Keratinocyte (primary cell): ENCODE measurements around the gene EVI5. TPM values are rescaled to one million over a fixed set of nuclear protein-coding genes. Genes with fewer than 3 reads are reported as not detected.

Experiments used
- DNase-seq: peaks from one replicate; pipeline ENCODE4 v3.0.0-alpha.2; 2011; ENCODE audit warnings: low read depth, missing footprints, low spot score
- FAIRE-seq: peaks from 2 replicates; lab custom pipeline; 2011; peaks lifted over from hg19 to GRCh38; lab: Jason Lieb, UNC
- H2AFZ ChIP-seq: 2 replicates; pipeline ENCODE4 v1.6.0; 2012; ENCODE audit warnings: low read length, control low read depth, inconsistent platforms; ENCODE audit not compliant: control insufficient read depth
- H3K27ac ChIP-seq: 2 replicates; pipeline ENCODE4 v1.5.1; 2011; ENCODE audit warnings: low read length; ENCODE audit not compliant: control insufficient read depth, insufficient read depth
- H3K27me3 ChIP-seq: 3 replicates; pipeline ENCODE4 v1.6.0; 2011; ENCODE audit warnings: low read length; ENCODE audit not compliant: control insufficient read depth, insufficient read depth; ENCODE audit errors: extremely low read depth
- H3K36me3 ChIP-seq, 2 experiments: 2 replicates in 1 of 2; 3 replicates in 1 of 2; pipeline ENCODE4 v1.5.1; 2011; ENCODE audit warnings: low read length in 2 of 2, mild to moderate bottlenecking in 1 of 2; ENCODE audit not compliant: control insufficient read depth in 2 of 2, insufficient read depth in 2 of 2; ENCODE audit errors: extremely low read depth in 1 of 2
- H3K4me1 ChIP-seq: 3 replicates; pipeline ENCODE4 v1.5.1; 2011; ENCODE audit warnings: low read length; ENCODE audit not compliant: control insufficient read depth, insufficient read depth; ENCODE audit errors: extremely low read depth
- H3K4me2 ChIP-seq: 3 replicates; pipeline ENCODE4 v1.6.0; 2011; ENCODE audit warnings: low read depth, low read length; ENCODE audit not compliant: control insufficient read depth, insufficient read depth; ENCODE audit errors: extremely low read depth
- H3K4me3 ChIP-seq, 3 experiments: fragments of 200-600 bp in 1 of 3; sonication (generic) in 1 of 3; 2 replicates in 2 of 3; 3 replicates in 1 of 3; pipeline ENCODE4 v1.5.1; 2011 to 2016; ENCODE audit warnings: low read length in 3 of 3, mild to moderate bottlenecking in 3 of 3, control low read depth in 2 of 3, inconsistent platforms in 1 of 3, low read depth in 1 of 3, mixed read lengths in 1 of 3, mixed run types in 1 of 3, moderate library complexity in 1 of 3; ENCODE audit not compliant: control insufficient read depth in 2 of 3, insufficient read depth in 2 of 3; ENCODE audit errors: extremely low read depth in 1 of 3
- H3K79me2 ChIP-seq: 2 replicates; pipeline ENCODE4 v1.6.0; 2012; ENCODE audit warnings: low read length; ENCODE audit not compliant: control insufficient read depth, insufficient read depth
- H3K9ac ChIP-seq: 3 replicates; pipeline ENCODE4 v1.6.0; 2011; ENCODE audit warnings: low read length; ENCODE audit not compliant: control insufficient read depth, insufficient read depth; ENCODE audit errors: extremely low read depth
- H3K9me1 ChIP-seq: 3 replicates; pipeline ENCODE4 v1.6.0; 2011; ENCODE audit warnings: low read length; ENCODE audit not compliant: control insufficient read depth, insufficient read depth; ENCODE audit errors: extremely low read depth
- H3K9me3 ChIP-seq: 2 replicates; pipeline ENCODE4 v1.5.1; 2012; ENCODE audit warnings: low read depth, low read length; ENCODE audit not compliant: control insufficient read depth
- H4K20me1 ChIP-seq: 3 replicates; pipeline ENCODE4 v1.6.0; 2011; ENCODE audit warnings: low read length; ENCODE audit not compliant: control insufficient read depth, insufficient read depth; ENCODE audit errors: extremely low read depth
- EZH2 ChIP-seq: IDR thresholded peaks from one replicate; pipeline ENCODE4 v1.6.1; 2012; ENCODE audit warnings: inconsistent platforms, mild to moderate bottlenecking, low read length, moderate library complexity
- dilution Hi-C: fragments of 300-500 bp; cut with MboI; formaldehyde crosslinking; loops from one replicate; pipeline ENCODE4 v1.7.0; 2020; ENCODE audit warnings: low sequenced_read_pairs; ENCODE audit not compliant: extremely low pct_ligation_motif_present
- polyA plus RNA-seq, 5 experiments: library from polyadenylated mRNA; depleted of rRNA in 3 of 5; stranded (reverse) in 3 of 5; stranded (forward) in 1 of 5; unstranded in 1 of 5; fragments of >200 nt; gene quantifications; 1 replicate in 1 of 5; 2 replicates in 3 of 5; 3 replicates in 1 of 5; pipeline versions ENCODE4 v1.2.1 to v1.2.3, GENCODE V29; 2011 to 2012; ENCODE audit warnings: missing spikeins in 2 of 5, low read depth in 1 of 5, low replicate concordance in 1 of 5
- TF ChIP-seq, protein P1 (sequence below), 3 experiments: IDR thresholded peaks in 1 of 3; conservative IDR thresholded peaks in 1 of 3; optimal IDR thresholded peaks in 1 of 3; 2 replicates in 2 of 3; 3 replicates in 1 of 3; pipeline versions ENCODE3 to v1.5.1; 2011; ENCODE audit warnings: low read length in 3 of 3, mild to moderate bottlenecking in 3 of 3, moderate library complexity in 2 of 3, control low read depth in 1 of 3, inconsistent platforms in 1 of 3; ENCODE audit not compliant: insufficient read depth in 2 of 3; ENCODE audit errors: extremely low read depth in 1 of 3

EVI5 gene
- polyA plus RNA-seq, 1 donor (not counting 4 experiments of a cell fraction or from before 2014, with no cell fraction given) = 23.2 TPM

DNA sequence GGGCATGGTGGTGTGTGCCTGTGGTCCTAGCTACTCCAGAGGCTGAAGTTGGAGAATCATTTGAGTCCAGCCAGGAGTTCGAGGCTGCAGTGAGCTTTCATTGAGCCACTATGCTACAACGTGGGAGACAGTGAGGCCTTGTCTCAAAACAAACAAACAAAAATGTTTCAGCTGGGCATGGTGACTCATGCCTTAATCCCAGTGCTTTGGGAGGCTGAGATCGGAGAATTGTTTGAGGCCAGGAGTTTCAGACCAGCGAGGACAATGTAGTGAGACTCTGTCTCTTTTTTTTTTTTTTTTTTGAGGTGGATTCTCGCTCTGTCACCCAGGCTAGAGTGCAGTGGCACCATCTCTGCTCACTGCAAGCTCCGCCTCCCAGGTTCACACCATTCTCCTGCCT lies 41.9 kb upstream of the EVI5 start:
- no peak overlapping the region for H3K9ac ChIP-seq
- no peaks in the 10 kb centered on the region for H4K20me1 ChIP-seq
- FAIRE-seq (no peak), DNase-seq (no peak)
- no peaks in the 10 kb centered on the region for H3K9me1 ChIP-seq
- H3K27me3 ChIP-seq = no peaks in the 10 kb centered on the region
- H2AFZ ChIP-seq = no peak overlapping the region
- H3K4me1 ChIP-seq = peaks cover 2% of the 10 kb centered on the region
- dilution Hi-C loops = no loop called here
- H3K4me2 ChIP-seq = no peak overlapping the region
- H3K4me3 ChIP-seq = no peak overlapping the region
- H3K79me2 ChIP-seq = no peaks in the 10 kb centered on the region
- TF ChIP-seq, protein P1, sequence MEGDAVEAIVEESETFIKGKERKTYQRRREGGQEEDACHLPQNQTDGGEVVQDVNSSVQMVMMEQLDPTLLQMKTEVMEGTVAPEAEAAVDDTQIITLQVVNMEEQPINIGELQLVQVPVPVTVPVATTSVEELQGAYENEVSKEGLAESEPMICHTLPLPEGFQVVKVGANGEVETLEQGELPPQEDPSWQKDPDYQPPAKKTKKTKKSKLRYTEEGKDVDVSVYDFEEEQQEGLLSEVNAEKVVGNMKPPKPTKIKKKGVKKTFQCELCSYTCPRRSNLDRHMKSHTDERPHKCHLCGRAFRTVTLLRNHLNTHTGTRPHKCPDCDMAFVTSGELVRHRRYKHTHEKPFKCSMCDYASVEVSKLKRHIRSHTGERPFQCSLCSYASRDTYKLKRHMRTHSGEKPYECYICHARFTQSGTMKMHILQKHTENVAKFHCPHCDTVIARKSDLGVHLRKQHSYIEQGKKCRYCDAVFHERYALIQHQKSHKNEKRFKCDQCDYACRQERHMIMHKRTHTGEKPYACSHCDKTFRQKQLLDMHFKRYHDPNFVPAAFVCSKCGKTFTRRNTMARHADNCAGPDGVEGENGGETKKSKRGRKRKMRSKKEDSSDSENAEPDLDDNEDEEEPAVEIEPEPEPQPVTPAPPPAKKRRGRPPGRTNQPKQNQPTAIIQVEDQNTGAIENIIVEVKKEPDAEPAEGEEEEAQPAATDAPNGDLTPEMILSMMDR (optimal IDR thresholded peaks at IDR 0.05 in 1 of 3, IDR thresholded peaks at IDR 0.05 in 1 of 3, conservative IDR thresholded peaks at IDR 0.05 in 1 of 3; ENCODE audit: extremely low read depth in 1 of 3, insufficient read depth in 2 of 3, low read length in 3 of 3) = no peak
- no peak for TF ChIP-seq EZH2
- no peak overlapping the region for H3K27ac ChIP-seq
- no peaks in the 10 kb centered on the region for H3K9me3 ChIP-seq
- H3K36me3 ChIP-seq = no peaks in the 10 kb centered on the region

DNA sequence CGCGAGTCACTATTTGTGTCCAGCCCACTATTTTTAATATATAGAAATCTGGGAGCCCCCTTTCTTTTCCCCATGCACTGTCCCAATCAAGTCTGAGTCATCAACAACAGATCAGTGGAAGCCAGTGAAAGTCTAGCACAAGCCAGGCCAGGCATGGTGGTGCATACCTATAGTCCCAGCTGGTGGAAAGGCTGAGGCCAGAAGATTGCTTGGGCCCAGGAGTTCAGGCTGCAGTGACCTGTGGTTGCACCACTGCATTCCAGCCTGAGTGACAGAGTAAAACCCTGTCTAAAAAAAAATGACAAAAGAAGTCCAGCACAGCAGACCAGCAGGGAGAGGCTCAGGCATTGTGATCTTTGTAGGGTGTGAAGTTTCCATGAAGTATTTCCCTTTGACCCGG lies 38.0 kb upstream of the EVI5 start:
- DNase-seq = no peak
- Histone ChIP-seq H3K4me3 (no peak overlapping the region), H3K9me1 (no peaks in the 10 kb centered on the region), H3K4me1 (no peaks in the 10 kb centered on the region), H3K9ac (no peak overlapping the region), H3K4me2 (no peak overlapping the region), H4K20me1 (no peaks in the 10 kb centered on the region), H3K27ac (no peak overlapping the region), H2AFZ (no peak overlapping the region), H3K9me3 (no peaks in the 10 kb centered on the region), H3K36me3 (no peaks in the 10 kb centered on the region), H3K79me2 (no peaks in the 10 kb centered on the region), H3K27me3 (no peaks in the 10 kb centered on the region)
- dilution Hi-C loops = no loop called here
- FAIRE-seq = no peak
- TF ChIP-seq EZH2 = no peak
- TF ChIP-seq, protein P1 (optimal IDR thresholded peaks at IDR 0.05 in 1 of 3, IDR thresholded peaks at IDR 0.05 in 1 of 3, conservative IDR thresholded peaks at IDR 0.05 in 1 of 3; ENCODE audit: extremely low read depth in 1 of 3, insufficient read depth in 2 of 3, low read length in 3 of 3) = no peak
